ENCODE measurements around the gene BDNF.

GRCh38 chr11:27660171-27660570 is 40.1 kb downstream of the BDNF start:
- no peak for TF ChIP-seq CTCF (IDR thresholded peaks at IDR 0.05; ENCODE audit: control extremely low read depth in 1 of 3, insufficient read depth in 1 of 3, low read depth in 1 of 3, low read length in 3 of 3)
- TF ChIP-seq RFX5 (IDR thresholded peaks at IDR 0.05; ENCODE audit: borderline replicate concordance, low read depth, low read length) = no peak
- no peak for TF ChIP-seq ZNF274 (IDR thresholded peaks at IDR 0.05; ENCODE audit: borderline replicate concordance, extremely low read depth, low read length)
- TF ChIP-seq TAF1 (IDR thresholded peaks at IDR 0.05; ENCODE audit: low read depth, low read length) = no peak
- no peak for TF ChIP-seq POLR2AphosphoS5 (IDR thresholded peaks at IDR 0.05; ENCODE audit: low read depth, low read length)
- TF ChIP-seq SRF (IDR thresholded peaks at IDR 0.05; ENCODE audit: low read depth, low read length) = no peak
- TF ChIP-seq POLR2A (IDR thresholded peaks at IDR 0.05; ENCODE audit: control extremely low read depth in 1 of 2, low read depth in 2 of 2, low read length in 2 of 2) = no peak
- no peak for TF ChIP-seq NRF1 (IDR thresholded peaks at IDR 0.05; ENCODE audit: low read depth, low read length)
- TF ChIP-seq EZH2 (IDR thresholded peaks at IDR 0.05; ENCODE audit: low read depth, low read length, severe bottlenecking) = no peak
